GM19463 (cell line): ENCODE data around the gene SLC7A6.

Source experiments
- ATAC-seq: cut with Tn5 transposase; IDR thresholded peaks from one replicate; pipeline ENCODE4 v1.9.1; 2021; ENCODE audit warnings: mild to moderate bottlenecking, moderate library complexity; ENCODE audit not compliant: unreplicated experiment

SLC7A6 gene

DNA sequence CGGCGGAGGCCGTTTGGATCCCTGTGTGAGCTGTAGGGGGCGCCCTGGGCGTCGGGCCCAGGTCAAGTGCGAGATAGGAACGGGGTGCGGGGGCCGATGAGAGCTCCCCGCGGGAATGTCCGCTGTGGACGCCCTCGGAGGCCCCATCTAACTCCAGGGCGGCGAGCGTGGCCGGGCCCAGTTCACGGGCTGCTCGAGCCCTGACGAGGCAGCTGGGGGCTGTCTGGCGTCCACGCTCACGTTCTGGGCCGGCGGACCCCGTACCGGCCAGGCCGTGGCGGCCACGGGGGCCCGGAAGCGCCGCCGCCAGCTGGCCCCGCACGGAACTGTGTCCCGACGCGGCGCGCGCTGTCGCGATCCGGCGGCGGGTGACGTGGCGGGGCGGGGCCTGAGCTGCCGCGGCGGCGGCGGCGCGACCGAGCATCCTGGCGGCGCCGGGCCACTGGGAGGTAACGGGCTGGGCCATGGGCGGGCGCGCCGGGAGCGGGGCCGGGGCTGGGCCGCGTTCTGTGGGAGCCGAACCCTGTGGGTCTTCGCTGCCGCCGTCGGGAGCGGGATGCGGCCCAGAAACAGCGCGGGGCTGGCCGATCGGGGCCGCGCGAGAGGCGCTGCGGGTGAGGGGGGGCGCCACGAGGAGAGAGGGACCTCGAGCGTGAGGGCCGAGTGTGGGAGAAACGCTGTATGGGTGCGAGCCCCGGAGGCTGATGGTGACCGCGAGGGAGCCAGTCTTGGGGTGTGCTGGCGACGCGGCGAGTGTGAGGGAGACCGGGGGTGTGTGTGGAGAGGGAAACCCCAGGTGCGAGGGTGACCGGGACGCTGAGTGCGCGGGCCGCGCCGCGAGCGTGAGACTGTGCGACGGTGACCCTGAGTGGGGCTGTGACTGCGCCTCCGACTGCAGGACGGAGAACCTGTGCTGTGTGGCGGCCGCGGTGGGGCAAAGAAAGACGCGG is at the start of gene SLC7A6:
Gene SLC7A6 (plus strand): TSS at position 399 of the 950 bp plus-strand sequence. CDS start 10,201 bp downstream, outside the sequence.
- peak; percentile 67 for ATAC-seq

DNA sequence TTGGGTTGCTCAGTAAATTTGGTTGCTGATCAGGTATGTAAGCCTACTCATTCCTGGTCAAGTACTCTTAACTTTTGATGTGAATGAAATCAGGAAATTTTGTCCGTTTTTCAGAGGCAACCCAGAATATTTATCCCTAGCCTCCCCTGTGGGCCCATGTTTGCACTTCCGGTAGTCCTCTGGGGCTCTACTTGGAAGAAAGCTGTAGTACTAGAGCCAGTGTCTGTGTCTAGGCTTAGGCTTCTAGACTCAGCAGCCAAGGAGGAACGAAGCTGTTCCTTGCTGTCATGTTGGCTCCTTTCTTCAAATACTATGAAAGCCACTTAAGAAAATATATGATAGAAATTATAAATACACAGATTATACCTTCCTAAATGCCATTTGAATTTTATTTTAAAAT is 49.6 kb upstream of the SLC7A6 start:
- ATAC-seq, result no peak

DNA sequence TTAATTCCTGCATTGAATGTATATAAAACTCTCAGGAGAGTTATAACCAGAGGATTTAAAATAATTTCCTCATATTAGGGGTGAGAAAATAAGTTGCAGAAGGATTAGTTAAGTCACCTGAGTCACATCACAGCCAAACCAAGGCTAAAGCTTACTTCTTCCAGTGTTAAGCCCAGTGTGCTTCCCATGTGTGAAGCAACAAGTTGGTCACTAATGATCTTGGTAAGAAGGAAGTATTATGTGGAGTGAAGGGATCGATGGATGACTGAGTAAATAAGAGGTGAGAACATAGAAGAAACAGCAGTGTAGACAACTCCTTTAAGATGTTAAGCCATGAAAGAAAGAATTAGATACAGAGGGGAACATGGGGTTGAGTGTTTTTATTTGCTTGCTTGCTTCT is 49.0 kb upstream of the SLC7A6 start:
- no peak for ATAC-seq

DNA sequence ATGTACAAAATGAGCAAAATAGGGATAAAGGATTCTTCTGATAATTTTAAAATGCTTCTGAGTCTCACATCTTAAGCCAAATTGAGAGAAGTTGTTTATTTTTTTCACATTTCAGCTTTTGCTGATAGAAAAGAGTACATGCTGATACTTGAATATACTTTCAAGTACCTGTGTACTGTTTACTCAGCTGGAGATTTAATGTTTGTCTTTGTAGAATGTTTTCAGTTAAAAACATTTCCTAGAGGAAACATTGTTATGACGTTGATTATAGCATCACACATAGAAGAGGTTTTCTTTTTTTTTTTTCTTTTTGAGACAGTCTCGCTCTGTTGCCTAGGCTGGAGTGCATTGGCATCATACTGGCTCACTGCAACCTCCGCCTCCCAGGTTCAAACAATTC is 48.1 kb upstream of the SLC7A6 start:
- no peak for ATAC-seq

DNA sequence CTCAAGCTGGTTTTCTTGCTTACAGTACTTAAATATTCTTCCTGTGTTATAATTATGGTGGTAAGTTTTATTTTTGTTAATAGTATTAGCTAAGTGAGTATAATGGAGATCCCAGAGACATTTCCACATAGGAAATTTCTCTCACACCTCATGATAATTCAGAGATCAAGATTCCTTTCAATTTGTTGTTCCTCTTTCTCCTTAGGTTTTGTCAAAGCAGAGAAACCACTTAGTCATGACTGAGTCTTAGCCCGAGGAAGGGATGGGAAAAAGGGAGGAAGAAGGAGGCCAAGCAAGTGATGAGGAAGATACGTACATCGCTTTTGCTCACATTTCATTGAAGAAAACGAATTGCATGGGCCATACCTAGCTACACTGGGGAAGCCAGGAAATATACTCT is 46.8 kb upstream of the SLC7A6 start:
- no peak for ATAC-seq

DNA sequence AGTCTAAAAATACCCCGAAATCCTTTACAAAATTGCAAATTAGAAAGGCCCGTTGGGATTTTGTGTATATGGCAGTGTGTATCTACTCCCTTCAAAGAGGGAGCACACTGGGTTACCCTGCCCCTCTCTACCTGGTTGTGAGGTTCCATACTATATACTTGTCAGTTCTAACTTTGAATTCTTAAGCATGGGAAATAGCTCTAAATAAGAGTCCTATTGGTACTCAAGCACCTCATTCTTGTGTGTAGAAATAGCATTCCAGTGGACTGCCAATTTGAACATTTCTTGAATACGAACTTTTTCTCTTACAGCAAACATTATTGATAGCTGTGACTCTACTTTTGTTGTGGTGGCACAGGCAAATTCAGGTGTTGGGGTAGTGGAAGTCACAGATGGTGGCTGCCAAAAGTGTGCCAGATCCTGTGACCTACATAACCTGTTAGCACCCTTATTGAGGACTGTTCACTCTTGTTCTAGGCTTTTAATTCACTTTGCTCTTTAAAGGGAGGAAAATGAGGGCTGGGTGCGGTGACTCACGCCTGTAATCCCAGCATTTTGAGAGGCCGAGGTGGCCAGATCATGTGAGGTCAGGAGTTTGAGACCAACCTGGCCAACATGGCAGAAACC is 44.5 kb upstream of the SLC7A6 start:
- ATAC-seq, result no peak

DNA sequence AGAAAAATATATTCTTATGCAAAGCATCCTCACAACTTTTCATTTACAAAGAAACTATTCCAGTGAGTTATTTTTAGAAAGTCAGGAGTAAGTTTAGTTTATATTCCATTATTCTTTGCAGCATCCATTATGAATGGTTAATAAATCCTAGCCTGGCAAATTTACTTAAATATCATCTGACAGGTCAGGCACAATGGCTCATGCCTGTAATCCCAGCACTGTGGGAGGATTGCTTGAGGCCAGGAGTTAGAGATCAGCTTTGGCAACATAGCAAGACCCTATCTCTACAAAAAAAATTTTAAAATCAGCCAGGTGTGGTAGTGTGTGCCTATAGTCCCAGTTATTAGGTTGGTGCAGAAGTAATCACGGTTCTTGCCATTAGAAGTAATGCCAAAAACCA is 41.3 kb upstream of the SLC7A6 start:
- no peak for ATAC-seq

DNA sequence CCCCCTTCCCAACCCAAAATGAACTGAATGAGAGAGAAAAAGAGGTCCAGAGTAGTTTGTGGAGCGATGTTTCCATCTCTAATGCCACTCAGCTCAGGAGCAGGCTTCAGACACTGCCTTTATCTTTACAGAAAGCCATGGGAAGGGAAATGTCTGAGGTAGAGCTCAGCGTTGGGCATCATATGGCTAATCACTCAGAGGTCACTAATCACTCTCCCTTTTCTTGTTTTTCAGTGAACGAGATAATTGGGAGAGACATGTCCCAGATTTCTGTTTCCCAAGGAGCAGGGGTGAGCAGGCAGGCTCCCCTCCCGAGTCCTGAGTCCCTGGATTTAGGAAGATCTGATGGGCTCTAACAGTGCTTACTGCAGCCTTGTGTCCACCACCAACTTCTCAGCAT is 38.2 kb upstream of the SLC7A6 start:
- ATAC-seq, result no peak

DNA sequence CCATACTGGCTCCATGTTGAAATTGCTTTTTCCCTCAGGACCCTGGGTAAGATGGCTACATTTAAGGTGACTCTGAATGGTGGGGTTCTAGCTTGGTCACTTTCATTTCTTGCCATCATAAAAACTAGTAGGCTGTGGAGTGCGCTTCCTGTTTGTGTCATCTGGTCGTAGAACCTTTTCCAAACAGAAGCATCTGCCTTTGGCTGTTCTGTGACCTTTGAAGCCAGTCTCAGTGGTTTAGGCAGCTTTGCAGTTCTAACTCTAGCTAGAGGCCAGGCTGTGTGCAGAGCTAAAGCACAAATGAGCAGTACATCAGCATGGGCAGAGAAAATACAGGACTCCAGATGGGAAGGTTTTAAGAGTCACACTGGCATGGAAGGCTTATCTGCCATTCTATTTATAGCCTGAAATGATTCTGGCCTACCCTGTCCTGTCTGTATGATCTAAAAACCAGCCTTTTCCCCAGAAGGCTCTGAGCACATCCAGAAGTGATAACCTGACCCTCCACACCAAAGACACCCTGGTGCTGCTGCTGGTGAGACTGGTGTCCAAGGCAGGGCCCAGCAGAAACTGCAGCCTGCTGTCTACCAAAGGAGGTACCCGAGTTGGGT is 37.0 kb upstream of the SLC7A6 start:
- no peak for ATAC-seq

DNA sequence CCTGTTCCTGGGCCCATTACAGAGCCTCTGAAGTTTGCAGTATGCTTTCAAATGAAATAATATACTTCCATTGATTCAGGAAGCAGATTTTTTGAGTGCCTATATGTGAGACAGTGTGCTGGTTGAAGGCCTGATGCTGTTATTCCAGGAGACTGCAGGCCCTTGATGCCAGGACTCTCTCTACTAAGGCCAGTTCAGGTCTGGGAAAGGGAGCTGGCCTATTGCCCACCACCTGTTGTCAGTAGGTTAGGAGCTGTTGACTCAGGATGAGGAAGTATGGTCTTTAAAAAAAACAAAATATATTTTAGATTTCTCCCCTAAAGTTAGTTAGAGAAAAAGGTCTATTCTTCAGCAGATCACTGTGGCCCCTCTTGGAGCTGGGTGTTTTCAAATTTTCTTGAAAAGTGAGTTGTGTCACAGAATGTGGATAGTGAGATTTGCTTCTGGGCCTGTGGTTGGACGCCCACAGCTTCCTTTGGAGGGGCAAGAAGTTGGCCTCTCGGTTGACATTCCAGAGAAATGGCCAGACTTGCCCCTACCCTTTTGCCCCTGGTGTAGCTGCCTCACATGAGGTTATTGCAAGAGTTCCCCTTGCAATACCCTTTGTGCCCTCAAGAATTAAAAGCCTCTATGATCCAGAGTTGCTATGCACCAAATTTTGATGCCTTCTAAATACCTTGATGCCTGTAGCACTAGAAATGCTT is 36.3 kb upstream of the SLC7A6 start:
- no peak for ATAC-seq

DNA sequence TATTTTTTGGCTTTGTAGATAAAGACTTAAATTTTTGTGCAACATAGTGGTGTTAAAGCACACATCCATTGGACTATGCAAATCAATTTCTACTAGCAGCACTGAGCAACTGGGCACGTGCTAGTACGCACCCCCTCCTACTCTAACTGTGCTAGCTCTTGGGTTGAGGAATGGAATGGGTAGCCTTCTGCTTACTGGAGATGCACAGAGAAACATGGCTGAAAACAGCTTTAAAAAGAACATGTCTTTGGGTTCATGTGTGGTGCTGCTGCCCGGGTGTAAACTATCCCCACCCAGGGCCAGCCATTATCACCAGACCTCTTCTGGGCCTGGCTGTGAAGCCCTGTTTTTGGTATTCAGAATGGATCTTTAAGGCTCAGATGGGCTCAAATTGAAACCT is 35.7 kb upstream of the SLC7A6 start:
- ATAC-seq, result no peak

DNA sequence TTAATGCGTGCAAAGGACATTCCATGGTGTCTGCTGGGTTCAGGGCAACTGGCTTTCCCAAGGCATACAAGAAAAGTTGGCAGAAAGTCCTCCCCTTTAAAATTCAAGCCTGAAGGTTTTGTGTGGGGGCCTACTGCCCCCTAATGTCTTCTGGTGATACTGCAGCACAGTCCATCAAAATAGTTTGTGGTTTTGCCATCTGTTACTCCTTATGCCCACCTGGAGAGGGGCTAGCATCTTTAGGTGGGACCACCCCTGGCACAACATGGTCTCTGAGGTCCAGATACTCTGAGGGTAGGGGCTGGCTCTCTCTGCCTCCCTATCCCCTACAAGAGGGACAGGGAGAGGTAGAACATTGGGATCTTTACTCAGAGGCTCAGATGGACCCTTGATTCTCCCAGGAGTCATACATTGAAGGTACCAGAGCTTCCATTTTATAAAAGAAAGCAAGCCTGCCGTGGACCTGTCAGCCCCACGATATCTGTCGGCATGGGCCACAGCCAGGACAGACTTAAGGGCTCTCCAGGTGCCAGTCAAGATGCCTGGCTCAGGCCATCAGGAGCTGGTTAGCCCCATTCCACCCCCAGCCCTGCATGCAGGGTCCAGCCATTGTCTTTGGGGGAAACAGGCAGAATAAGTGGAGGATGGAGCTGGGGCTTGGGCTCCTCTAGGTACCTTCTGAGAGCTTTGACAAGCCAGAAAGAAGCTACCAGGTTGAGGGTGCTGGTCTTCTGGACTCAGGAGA is 34.7 kb upstream of the SLC7A6 start:
- no peak for ATAC-seq

DNA sequence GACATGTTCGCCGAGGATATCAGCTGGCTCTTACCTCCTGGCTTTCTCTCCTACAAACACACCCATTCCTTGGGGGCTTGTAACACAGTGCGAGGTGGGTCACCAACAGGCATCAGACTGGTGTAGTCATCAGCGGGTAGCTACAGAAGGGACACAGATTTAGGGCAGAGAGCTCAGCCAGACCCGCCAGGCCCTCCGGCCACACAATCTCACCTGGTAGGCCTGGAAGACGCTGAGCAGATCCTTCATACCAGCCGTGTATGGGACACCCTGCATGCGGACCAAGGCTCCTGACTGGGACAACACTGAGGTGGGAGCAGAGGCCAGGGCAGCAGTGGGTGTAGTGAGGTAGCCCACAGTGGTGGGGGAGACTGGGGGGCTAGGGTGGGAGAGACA is 34.2 kb upstream of the SLC7A6 start:
- no peak for ATAC-seq

DNA sequence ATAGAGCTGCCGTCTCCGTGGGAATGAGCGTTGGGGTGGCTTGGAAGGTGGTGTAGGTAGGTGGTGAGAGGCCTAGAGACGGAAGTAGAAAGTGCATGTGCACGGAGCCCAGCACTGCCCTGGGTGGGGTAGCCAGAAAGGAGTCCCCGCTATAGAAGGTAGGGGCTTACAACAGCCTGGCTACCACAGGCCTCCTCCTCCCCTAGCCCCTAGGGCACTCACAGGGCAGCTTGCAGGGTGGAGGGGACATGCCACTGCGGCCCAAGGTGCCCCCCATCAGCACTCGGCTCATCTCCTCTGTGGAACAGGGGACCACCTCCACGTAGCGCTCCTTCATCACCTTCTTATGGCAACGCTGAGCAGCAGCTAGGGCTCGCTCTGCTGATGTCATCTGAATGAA is 33.4 kb upstream of the SLC7A6 start:
- ATAC-seq, result no peak

DNA sequence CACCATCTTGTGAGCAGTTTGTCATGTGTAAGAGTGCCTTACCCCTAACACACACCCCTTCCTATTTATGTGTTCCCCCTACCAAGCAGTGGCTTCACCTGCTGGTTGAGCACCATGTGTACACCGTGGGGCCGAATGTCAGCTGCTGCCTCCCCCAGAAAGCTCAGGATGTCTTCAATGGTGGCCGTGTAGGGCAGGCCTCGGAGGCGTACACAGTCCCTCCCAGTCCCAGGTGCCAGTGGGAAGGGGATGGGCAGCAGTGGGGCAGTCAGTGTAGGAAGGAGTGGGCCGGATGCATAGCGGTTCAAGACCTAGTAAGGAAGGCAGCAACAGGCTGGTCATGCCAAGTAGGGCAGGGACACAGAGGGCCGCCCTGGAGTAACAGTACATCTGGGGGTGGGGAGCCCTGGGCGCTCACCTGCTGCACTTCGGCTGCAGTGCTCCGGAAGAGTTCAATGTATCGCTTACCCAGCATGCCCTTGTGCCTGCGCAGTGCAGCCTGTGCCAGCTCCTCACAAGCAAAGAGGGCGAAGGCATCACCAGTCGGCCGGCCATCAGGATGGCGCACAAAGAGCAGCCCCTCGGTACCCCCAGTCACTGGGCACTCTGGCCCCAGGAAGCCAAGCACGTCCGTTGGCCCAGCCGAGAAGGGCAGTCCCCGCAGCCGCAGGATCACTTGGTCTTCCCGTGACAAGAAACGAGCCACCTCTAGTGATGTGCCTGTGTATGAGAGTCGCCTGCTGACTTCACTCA is 32.8 kb upstream of the SLC7A6 start:
- no peak for ATAC-seq

DNA sequence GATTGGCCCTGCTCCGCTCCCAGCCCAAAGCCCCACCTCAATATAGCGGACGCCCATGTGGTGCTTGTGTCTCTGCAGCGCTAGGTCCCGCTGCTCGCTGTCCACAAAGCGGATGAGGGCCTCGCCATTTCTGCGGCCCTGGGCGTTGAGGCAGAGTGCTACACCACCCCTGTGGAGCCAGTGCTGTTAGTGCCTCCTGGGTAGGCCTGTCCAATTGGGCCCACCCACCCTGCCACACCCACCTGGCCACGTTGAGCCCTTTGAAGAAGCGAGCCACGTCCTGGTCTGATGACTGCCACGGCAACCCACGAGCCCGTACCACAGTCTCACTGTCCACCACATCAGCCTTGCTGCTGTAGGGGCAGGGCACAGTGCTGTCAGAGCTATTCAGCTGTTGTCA is 32.0 kb upstream of the SLC7A6 start:
- ATAC-seq, result no peak

DNA sequence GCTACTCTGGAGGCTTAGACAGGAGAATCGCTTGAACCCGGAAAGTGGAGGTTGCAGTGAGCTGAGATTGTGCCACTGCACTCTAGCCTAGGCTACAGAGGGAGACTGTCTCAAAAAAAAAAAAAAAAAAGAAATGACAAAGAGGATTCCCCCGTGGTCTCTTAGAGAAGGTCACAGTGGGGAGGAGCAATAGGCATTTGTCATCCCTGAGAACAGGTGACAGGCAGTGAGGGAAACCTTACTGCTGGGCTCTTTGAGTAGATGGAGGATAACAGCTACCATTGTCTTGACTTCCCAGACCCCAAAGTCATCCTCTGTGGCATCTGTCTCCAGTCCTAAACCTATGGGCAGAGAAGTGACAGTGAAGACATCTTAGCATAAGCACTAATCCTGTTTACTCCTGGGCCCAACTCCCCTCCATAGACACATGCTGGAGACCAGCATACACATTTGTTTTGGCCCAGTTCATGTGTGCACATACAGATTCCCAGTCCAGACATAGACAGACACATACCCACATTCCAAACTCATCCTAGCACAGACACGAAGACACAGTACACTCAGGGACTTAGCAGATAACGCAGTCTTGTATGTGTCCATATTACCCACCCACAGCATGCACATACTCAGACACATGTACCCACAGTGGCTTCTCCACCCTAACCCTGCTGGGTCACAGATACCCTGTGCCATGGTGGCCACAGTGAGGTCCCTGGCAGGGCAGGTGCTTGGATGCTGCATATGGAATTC is 31.1 kb upstream of the SLC7A6 start:
- ATAC-seq, result no peak

DNA sequence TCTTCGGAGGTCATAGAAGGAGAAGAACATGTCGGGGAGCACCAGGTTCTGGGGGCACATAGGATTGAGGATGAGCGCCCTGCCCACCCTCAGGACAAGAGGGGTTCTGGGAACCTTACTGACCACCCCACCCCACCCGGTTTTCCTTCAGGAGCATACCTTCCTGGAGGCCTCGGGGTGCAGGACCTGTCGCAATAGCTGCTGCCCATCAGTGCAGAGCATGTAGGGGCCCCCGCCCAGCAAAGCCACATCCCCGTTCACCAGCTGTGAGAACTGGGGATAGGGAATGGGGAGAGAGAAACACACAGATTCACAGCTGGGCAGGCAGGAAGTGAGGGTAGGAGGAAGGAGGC is 30.5 kb upstream of the SLC7A6 start:
- no peak for ATAC-seq
